H1 (cell line): ENCODE data around the gene NKX2-4. TPM values are rescaled to one million over a fixed set of nuclear protein-coding genes. Genes with fewer than 3 reads are reported as not detected.

ENCODE experiments used
- CTCF ChIA-PET: fragments of 300-600 bp; sonication (Branson Sonifier 250); formaldehyde crosslinking; loops from one replicate; lab custom pipeline; 2021; ENCODE audit not compliant: partially characterized antibody; lab: Charles Lee
- POLR2A ChIA-PET: fragments of 300-600 bp; sonication (Branson Sonifier 250); formaldehyde crosslinking; loops from one replicate; lab custom pipeline; 2021; ENCODE audit warnings: inconsistent platforms; ENCODE audit not compliant: partially characterized antibody; lab: Charles Lee
- DNase-seq, 2 experiments: peaks; one replicate each; pipeline versions ENCODE4 v3.0.0 to v3.0.0-alpha.2; 2010 to 2022; ENCODE audit warnings: low spot score in 2 of 2, low read depth in 1 of 2, mixed read lengths in 1 of 2
- FAIRE-seq: peaks from 2 replicates; lab custom pipeline; 2011; peaks lifted over from hg19 to GRCh38; lab: Jason Lieb, UNC
- H2AFZ ChIP-seq: 2 replicates; pipeline ENCODE4 v1.8.1; 2012; ENCODE audit warnings: low read length, inconsistent platforms
- H2AK5ac ChIP-seq: 2 replicates; pipeline ENCODE4 v1.6.1; 2013; ENCODE audit warnings: low read depth, low read length
- H2BK120ac ChIP-seq: replicated peaks from 2 replicates; pipeline ENCODE3; 2013; ENCODE audit warnings: low read depth, low read length, inconsistent platforms
- H2BK12ac ChIP-seq: 2 replicates; pipeline ENCODE4 v1.6.1; 2013; ENCODE audit warnings: low read depth, low read length
- H2BK15ac ChIP-seq: 2 replicates; pipeline ENCODE4 v1.6.1; 2013; ENCODE audit warnings: low read length
- H2BK20ac ChIP-seq: 2 replicates; pipeline ENCODE4 v1.6.1; 2013; ENCODE audit warnings: low read length
- H2BK5ac ChIP-seq: 2 replicates; pipeline ENCODE4 v1.6.1; 2013; ENCODE audit warnings: low read depth, low read length
- H3K14ac ChIP-seq: 2 replicates; pipeline ENCODE4 v1.6.1; 2013; ENCODE audit warnings: inconsistent platforms; ENCODE audit not compliant: insufficient read length
- H3K18ac ChIP-seq: 2 replicates; pipeline ENCODE4 v1.6.1; 2013; ENCODE audit warnings: low read length; ENCODE audit errors: extremely low read depth
- H3K23ac ChIP-seq: 2 replicates; pipeline ENCODE4 v1.6.1; 2013; ENCODE audit warnings: inconsistent platforms; ENCODE audit not compliant: insufficient read length
- H3K23me2 ChIP-seq: 2 replicates; pipeline ENCODE4 v1.6.1; 2013; ENCODE audit warnings: low read depth, low read length
- H3K27ac ChIP-seq: 2 replicates; pipeline ENCODE4 v1.6.1; 2011; ENCODE audit warnings: low read depth, low read length, inconsistent platforms
- H3K27me3 ChIP-seq, 4 experiments: replicated peaks in 1 of 4; 1 replicate in 1 of 4; 2 replicates in 3 of 4; pipeline versions ENCODE4 v1.6.1 to v1.8.1; 2011 to 2013; ENCODE audit warnings: low read length in 3 of 4, mild to moderate bottlenecking in 3 of 4, inconsistent platforms in 2 of 4, mixed read lengths in 2 of 4, moderate library complexity in 1 of 4; ENCODE audit not compliant: control insufficient read depth in 3 of 4, insufficient read depth in 3 of 4; ENCODE audit errors: extremely low read depth in 1 of 4
- H3K36me3 ChIP-seq, 4 experiments: 2 replicates each; pipeline versions ENCODE4 v1.6.1 to v1.8.1; 2011 to 2013; ENCODE audit warnings: mild to moderate bottlenecking in 4 of 4, low read length in 3 of 4, moderate library complexity in 2 of 4, control low read depth in 1 of 4, inconsistent platforms in 1 of 4; ENCODE audit not compliant: insufficient read depth in 4 of 4, control insufficient read depth in 2 of 4
- H3K4ac ChIP-seq: replicated peaks from 2 replicates; pipeline ENCODE3; 2013; ENCODE audit warnings: low read length, low read depth, mixed read lengths, inconsistent platforms; ENCODE audit not compliant: insufficient read length
- H3K4me1 ChIP-seq, 4 experiments: replicated peaks in 1 of 4; 1 replicate in 1 of 4; 2 replicates in 3 of 4; pipeline versions ENCODE4 v1.6.1 to v1.8.1; 2011 to 2013; ENCODE audit warnings: low read length in 3 of 4, inconsistent platforms in 2 of 4, mixed read lengths in 1 of 4; ENCODE audit not compliant: insufficient read depth in 4 of 4, control insufficient read depth in 3 of 4
- H3K4me2 ChIP-seq, 2 experiments: 2 replicates each; pipeline versions ENCODE4 v1.6.1 to v1.8.1; 2011 to 2013; ENCODE audit warnings: low read depth in 2 of 2, low read length in 2 of 2, control low read depth in 1 of 2, inconsistent platforms in 1 of 2, mild to moderate bottlenecking in 1 of 2; ENCODE audit not compliant: insufficient read depth in 1 of 2
- H3K4me3 ChIP-seq, 4 experiments: fragments of 200-600, 300-600 bp in 1 of 4; sonication (generic), shearing (Covaris generic), sonication (Bioruptor Twin) in 1 of 4; 2 replicates each; pipeline versions ENCODE4 v1.5.1 to v1.8.1; 2011 to 2016; ENCODE audit warnings: low read length in 4 of 4, low read depth in 3 of 4, control low read depth in 2 of 4, inconsistent platforms in 2 of 4, mild to moderate bottlenecking in 2 of 4, mixed read lengths in 1 of 4, moderate library complexity in 1 of 4; ENCODE audit not compliant: insufficient read depth in 2 of 4; ENCODE audit errors: extremely low read depth in 1 of 4
- H3K56ac ChIP-seq: replicated peaks from 2 replicates; pipeline ENCODE3; 2013; ENCODE audit warnings: low read depth, mild to moderate bottlenecking, mixed read lengths, low read length, inconsistent platforms; ENCODE audit not compliant: insufficient read length
- H3K79me1 ChIP-seq: 2 replicates; pipeline ENCODE4 v1.6.1; 2013; ENCODE audit warnings: low read depth, low read length, control low read depth
- H3K79me2 ChIP-seq, 2 experiments: 2 replicates each; pipeline versions ENCODE4 v1.6.1 to v1.8.1; 2012 to 2013; ENCODE audit warnings: low read length in 2 of 2, mild to moderate bottlenecking in 2 of 2, inconsistent platforms in 1 of 2; ENCODE audit not compliant: insufficient read depth in 2 of 2, control insufficient read depth in 1 of 2
- H3K9ac ChIP-seq, 4 experiments: replicated peaks in 1 of 4; 1 replicate in 1 of 4; 2 replicates in 3 of 4; pipeline versions ENCODE4 v1.6.1 to v1.8.1; 2011 to 2013; ENCODE audit warnings: low read depth in 3 of 4, low read length in 3 of 4, control low read depth in 2 of 4, mild to moderate bottlenecking in 2 of 4, moderate library complexity in 2 of 4, inconsistent platforms in 1 of 4; ENCODE audit errors: extremely low read depth in 1 of 4
- H3K9me3 ChIP-seq, 2 experiments: 2 replicates each; pipeline versions ENCODE4 v1.6.1 to v1.8.1; 2012 to 2013; ENCODE audit warnings: mild to moderate bottlenecking in 2 of 2, moderate library complexity in 2 of 2, control low read depth in 1 of 2, inconsistent platforms in 1 of 2, low read depth in 1 of 2, low read length in 1 of 2, mixed read lengths in 1 of 2; ENCODE audit not compliant: insufficient read depth in 2 of 2
- H4K20me1 ChIP-seq, 2 experiments: replicated peaks in 1 of 2; 2 replicates each; pipeline versions ENCODE3 to v1.8.1; 2011 to 2013; ENCODE audit warnings: inconsistent platforms in 2 of 2, low read length in 2 of 2, mild to moderate bottlenecking in 1 of 2; ENCODE audit not compliant: insufficient read depth in 2 of 2, control insufficient read depth in 1 of 2
- H4K5ac ChIP-seq: 2 replicates; pipeline ENCODE4 v1.6.1; 2013; ENCODE audit warnings: low read length, low read depth, mixed read lengths, inconsistent platforms; ENCODE audit not compliant: insufficient read length
- H4K8ac ChIP-seq: 2 replicates; pipeline ENCODE4 v1.8.0; 2013; ENCODE audit warnings: mild to moderate bottlenecking, moderate library complexity, low read length, inconsistent platforms; ENCODE audit not compliant: insufficient read depth; ENCODE audit errors: extremely low read depth
- H4K91ac ChIP-seq: replicated peaks from 2 replicates; pipeline ENCODE3; 2013; ENCODE audit warnings: low read length, mixed read lengths, inconsistent platforms; ENCODE audit not compliant: insufficient read length
- RXRA ChIP-seq: IDR thresholded peaks from 2 replicates; pipeline ENCODE4 v1.6.1; 2011; ENCODE audit warnings: low read depth, mild to moderate bottlenecking, low read length, moderate library complexity; ENCODE audit not compliant: insufficient read depth
- WGBS, 2 experiments: shearing (Covaris generic) in 1 of 2; methylation state at CpG; one replicate each; pipeline versions ENCODE4 v1.1.6 to v1.1.7; 2013 to 2015; ENCODE audit warnings: low lambda C conversion rate in 2 of 2, mixed read lengths in 2 of 2, inconsistent platforms in 1 of 2, low coverage in 1 of 2, missing lambda C conversion rate in 1 of 2; ENCODE audit not compliant: insufficient replicate concordance in 2 of 2, insufficient coverage in 1 of 2, insufficient read length in 1 of 2; ENCODE audit errors: extremely low coverage in 1 of 2, missing lambda C conversion rate in 1 of 2; 5-methylcytosine and 5-hydroxymethylcytosine counted together
- polyA plus RNA-seq, 7 experiments: library from polyadenylated mRNA; depleted of rRNA in 3 of 7; stranded (reverse) in 5 of 7; unstranded in 2 of 7; fragments of >200 nt in 5 of 7; fragments of 200-250 nt in 2 of 7; gene quantifications; 1 replicate in 5 of 7; 2 replicates in 1 of 7; 4 replicates in 1 of 7; pipeline versions ENCODE4 v1.2.1 to v1.2.3, GENCODE V29; 2011 to 2013; ENCODE audit warnings: missing spikeins in 2 of 7, mixed read lengths in 2 of 7
- total RNA-seq: library from RNA; stranded (reverse); fragmentation: NEBNext Ultra II Directional; extraction: Animal tissue kit (Norgen Biotek cat#: 25700); gene quantifications from 2 replicates; pipeline ENCODE4 v1.2.1, GENCODE V29; 2021

Gene NKX2-4
- total and polyA plus RNA-seq, 2 of the 8 experiments (the other 6 are each of a cell fraction or from before 2014, with no cell fraction given): 0.12 to 0.37 TPM

GRCh38 chr20:21389368-21389767, 8.0 kb downstream of the NKX2-4 start:
- peaks cover 0 to 23% (median 9%) of the 10 kb centered on the region in 4 experiments; a peak in 5 of 8 replicates for H3K36me3 ChIP-seq
- H2BK5ac ChIP-seq: no peak overlapping the region
- CTCF ChIA-PET: interaction anchor here (0.8 to 3.3 kb wide), 2 partner anchors 154 to 529 kb away, joined by 3 to 17 read pairs; no protein-coding TSS in a partner anchor
- no peak overlapping the region for H3K4ac ChIP-seq
- H2AFZ ChIP-seq: no peak overlapping the region
- no peak overlapping the region for H2BK120ac ChIP-seq
- H3K4me1 ChIP-seq: no peaks in the 10 kb centered on the region
- 0% methylated on average over 1 of the region's 1 CpG; no CpG with 5 or more reads in 1 of the 2 experiments for whole genome bisulfite sequencing, 2 experiments
- no peak overlapping the region for H3K18ac ChIP-seq
- no peak overlapping the region for H4K5ac ChIP-seq
- no peaks in the 10 kb centered on the region for H3K79me2 ChIP-seq
- H4K20me1 ChIP-seq: peaks cover 0 to 7% of the 10 kb centered on the region in 2 experiments
- no peak for TF ChIP-seq RXRA
- TF ChIP-seq, all 59 proteins: peak for 0
- peaks cover 18 to 35% (median 26%) of the 10 kb centered on the region in 4 experiments for H3K27me3 ChIP-seq
- H3K9ac ChIP-seq: no peak overlapping the region
- H3K27ac ChIP-seq: no peak overlapping the region
- no peak overlapping the region for H4K91ac ChIP-seq
- H3K23me2 ChIP-seq: peaks cover 3% of the 10 kb centered on the region; the same call in 1 of the 2 replicates
- no peak overlapping the region for H4K8ac ChIP-seq
- H3K56ac ChIP-seq: no peak overlapping the region
- H3K9me3 ChIP-seq: no peaks in the 10 kb centered on the region
- POLR2A ChIA-PET: interaction anchor here (0.7 to 1.0 kb wide), 2 partner anchors 126 to 316 kb away, joined by 3 to 4 read pairs; no protein-coding TSS in a partner anchor
- no peak overlapping the region for H3K4me2 ChIP-seq
- DNase-seq (no peak), FAIRE-seq (no peak)
- no peak overlapping the region for H3K4me3 ChIP-seq
- no peak overlapping the region for H2BK15ac ChIP-seq
- H3K14ac ChIP-seq: no peak overlapping the region
- no peak overlapping the region for H2AK5ac ChIP-seq
- H3K23ac ChIP-seq: no peak overlapping the region
- no peak overlapping the region for H2BK20ac ChIP-seq
- no peak overlapping the region for H2BK12ac ChIP-seq
- no peaks in the 10 kb centered on the region for H3K79me1 ChIP-seq
